ENCODE data around the gene ZC3H6.

- no peak for TF ChIP-seq POLR2AphosphoS5 (IDR thresholded peaks at IDR 0.05; ENCODE audit: borderline replicate concordance, low read depth, low read length)
- no peak for TF ChIP-seq EZH2 (IDR thresholded peaks at IDR 0.05)
Observed at GRCh38 chr2:112295407-112296078, 20.1 kb downstream of the ZC3H6 start.
